ENCODE measurements around the gene KIAA0753.

- TF ChIP-seq CTCF (IDR thresholded peaks at IDR 0.05 in 4 of 5, conservative IDR thresholded peaks at IDR 0.05 in 1 of 5) (no peak), POLR2A (IDR thresholded peaks at IDR 0.05) (no peak)
Observed at GRCh38 chr17:6591599-6592158, 48.8 kb downstream of the KIAA0753 start.
